AG10803 (cell line): Measurements from ENCODE around the gene CD209.

Source experiments
- DNase-seq: peaks from one replicate; pipeline ENCODE4 v3.0.0; 2010; ENCODE audit warnings: low read depth
- H3K4me3 ChIP-seq: 2 replicates; pipeline ENCODE4 v1.5.1; 2011; ENCODE audit warnings: mild to moderate bottlenecking, low read length, control low read depth
- CTCF ChIP-seq: conservative IDR thresholded peaks from 2 replicates; pipeline ENCODE4 v1.5.1; 2011; ENCODE audit warnings: mild to moderate bottlenecking, low read length, control low read depth, inconsistent platforms

CD209 gene

GRCh38 chr19:7731218-7731595, 16.1 kb downstream of the CD209 start:
- no peak for DNase-seq
- no peak for TF ChIP-seq CTCF
- H3K4me3 ChIP-seq = no peak overlapping the region

- TF ChIP-seq CTCF = no peak
- H3K4me3 ChIP-seq = no peak overlapping the region
- no peak for DNase-seq
Observed at GRCh38 chr19:7730286-7731217, 16.8 kb downstream of the CD209 start.

GRCh38 chr19:7729831-7730285, 17.5 kb downstream of the CD209 start:
- no peak overlapping the region for H3K4me3 ChIP-seq
- TF ChIP-seq CTCF = no peak
- DNase-seq = no peak

GRCh38 chr19:7729211-7729610, 18.1 kb downstream of the CD209 start:
- no peak for DNase-seq
- no peak for TF ChIP-seq CTCF
- no peak overlapping the region for H3K4me3 ChIP-seq

- no peak overlapping the region for H3K4me3 ChIP-seq
- no peak for TF ChIP-seq CTCF
- DNase-seq = no peak
Observed at GRCh38 chr19:7725791-7726190, 21.5 kb downstream of the CD209 start.

GRCh38 chr19:7722231-7722651, 25.1 kb downstream of the CD209 start:
- DNase-seq = no peak
- no peak for TF ChIP-seq CTCF
- H3K4me3 ChIP-seq = no peak overlapping the region

GRCh38 chr19:7720351-7720750, 27.0 kb downstream of the CD209 start:
- no peak for DNase-seq
- no peak for TF ChIP-seq CTCF
- no peak overlapping the region for H3K4me3 ChIP-seq
